Thymus (tissue), 11 donors: ENCODE measurements around the gene PKIB. TPM values are rescaled to one million over a fixed set of nuclear protein-coding genes. Genes with fewer than 3 reads are reported as not detected.
"Not testable (repeated sequence)": the region's sequence is repeated elsewhere in the genome, so short reads cannot be mapped to it uniquely, and the experiment has no call there.

Source experiments
- DNase-seq, 9 donors: peaks; one replicate each; pipeline ENCODE4 v3.0.0-alpha.2; 2013; ENCODE audit warnings: low spot score in 9 of 9, low read depth in 6 of 9, missing footprints in 1 of 9
- H3K27ac ChIP-seq, 2 donors: one replicate each; pipeline ENCODE4 v1.5.1; 2013; ENCODE audit warnings: control low read depth in 1 of 2, low read depth in 1 of 2, low read length in 1 of 2, mild to moderate bottlenecking in 1 of 2, moderate library complexity in 1 of 2
- H3K27me3 ChIP-seq, 2 donors: one replicate each; pipeline ENCODE4 v1.5.1; 2013; ENCODE audit warnings: low read length in 1 of 2; ENCODE audit not compliant: control insufficient read depth in 2 of 2, insufficient read depth in 1 of 2
- H3K36me3 ChIP-seq, 2 donors: one replicate each; pipeline ENCODE4 v1.5.1; 2013; ENCODE audit warnings: low read length in 1 of 2, mild to moderate bottlenecking in 1 of 2, moderate library complexity in 1 of 2; ENCODE audit not compliant: control insufficient read depth in 2 of 2, insufficient read depth in 2 of 2
- H3K4me1 ChIP-seq, 2 donors: one replicate each; pipeline ENCODE4 v1.5.1; 2013; ENCODE audit warnings: low read length in 2 of 2; ENCODE audit not compliant: control insufficient read depth in 2 of 2, insufficient read depth in 2 of 2
- H3K4me3 ChIP-seq, 2 donors: one replicate each; pipeline ENCODE4 v1.5.1; 2013; ENCODE audit warnings: low read length in 2 of 2, control low read depth in 1 of 2, mild to moderate bottlenecking in 1 of 2
- H3K9me3 ChIP-seq, 2 donors: one replicate each; pipeline ENCODE4 v1.5.1; 2013; ENCODE audit warnings: low read length in 1 of 2, mild to moderate bottlenecking in 1 of 2; ENCODE audit not compliant: control insufficient read depth in 2 of 2, insufficient read depth in 1 of 2
- WGBS: extraction: QIAGEN DNeasy Blood & Tissue Kit; methylation state at CpG from one replicate; pipeline ENCODE4 v1.1.7; 2013; 5-methylcytosine and 5-hydroxymethylcytosine counted together
- polyA plus RNA-seq: library from polyadenylated mRNA; stranded (reverse); fragments of 200-250 nt; gene quantifications from one replicate; pipeline ENCODE4 v1.2.3, GENCODE V29; 2013
- total RNA-seq: library from RNA; stranded (reverse); fragments of 120-200 nt; gene quantifications from one replicate; pipeline ENCODE4 v1.2.4, GENCODE V29; 2013
- donor health status: healthy.

Gene PKIB
- total and polyA plus RNA-seq, 2 donors: 7.0 to 8.0 TPM

- H3K9me3 ChIP-seq: no peaks in the 10 kb centered on the region
- H3K27me3 ChIP-seq: no peaks in the 10 kb centered on the region
- no peaks in the 10 kb centered on the region for H3K4me1 ChIP-seq
- no peak for DNase-seq
- H3K27ac ChIP-seq: no peak overlapping the region
- 88% methylated on average over 2 of the region's 2 CpGs for WGBS
- no peaks in the 10 kb centered on the region for H3K36me3 ChIP-seq
- no peak overlapping the region for H3K4me3 ChIP-seq
Observed at GRCh38 chr6:122571888-122572287, 38.3 kb upstream of the PKIB start.

DNA sequence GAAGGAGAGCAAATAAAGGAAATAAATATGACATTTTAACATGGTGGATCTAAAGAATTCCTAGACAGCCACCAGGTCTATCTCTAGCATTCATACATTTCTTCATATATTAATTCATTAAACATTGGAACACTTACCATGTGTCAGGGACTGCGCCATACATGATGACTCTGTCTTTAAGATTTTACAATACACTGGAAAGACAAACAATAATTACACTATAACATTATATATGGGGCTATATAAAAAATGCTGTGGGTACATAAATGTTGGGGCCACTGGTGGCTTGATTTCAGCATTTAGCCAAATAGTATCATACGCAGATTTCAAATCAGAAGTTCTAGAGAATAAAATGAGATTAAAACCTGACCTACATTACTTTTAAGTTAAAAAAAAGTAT lies 33.3 kb upstream of the PKIB start:
- H3K4me1 ChIP-seq: no peaks in the 10 kb centered on the region
- H3K36me3 ChIP-seq: no peaks in the 10 kb centered on the region
- no peaks in the 10 kb centered on the region for H3K27me3 ChIP-seq
- WGBS: 96% methylated on average over 2 of the region's 2 CpGs
- no peak overlapping the region for H3K27ac ChIP-seq
- no peak for DNase-seq
- H3K4me3 ChIP-seq: no peak overlapping the region
- H3K9me3 ChIP-seq: no peaks in the 10 kb centered on the region

- no peak for DNase-seq
- H3K4me1 ChIP-seq: no peaks in the 10 kb centered on the region
- no peaks in the 10 kb centered on the region for H3K27me3 ChIP-seq
- H3K4me3 ChIP-seq: no peak overlapping the region
- H3K9me3 ChIP-seq: no peaks in the 10 kb centered on the region
- H3K27ac ChIP-seq: no peak overlapping the region
- H3K36me3 ChIP-seq: no peaks in the 10 kb centered on the region
- 100% methylated on average over 1 of the region's 1 CpG for WGBS
Observed at GRCh38 chr6:122578961-122579360, 31.2 kb upstream of the PKIB start.

- Histone ChIP-seq H3K27ac (no peak overlapping the region), H3K27me3 (no peaks in the 10 kb centered on the region), H3K9me3 (no peaks in the 10 kb centered on the region), H3K36me3 (no peaks in the 10 kb centered on the region), H3K4me3 (no peak overlapping the region), H3K4me1 (no peaks in the 10 kb centered on the region)
- WGBS: 82% methylated on average over 3 of the region's 3 CpGs
- DNase-seq: no peak
Observed at GRCh38 chr6:122580737-122581136, 29.5 kb upstream of the PKIB start.

DNA sequence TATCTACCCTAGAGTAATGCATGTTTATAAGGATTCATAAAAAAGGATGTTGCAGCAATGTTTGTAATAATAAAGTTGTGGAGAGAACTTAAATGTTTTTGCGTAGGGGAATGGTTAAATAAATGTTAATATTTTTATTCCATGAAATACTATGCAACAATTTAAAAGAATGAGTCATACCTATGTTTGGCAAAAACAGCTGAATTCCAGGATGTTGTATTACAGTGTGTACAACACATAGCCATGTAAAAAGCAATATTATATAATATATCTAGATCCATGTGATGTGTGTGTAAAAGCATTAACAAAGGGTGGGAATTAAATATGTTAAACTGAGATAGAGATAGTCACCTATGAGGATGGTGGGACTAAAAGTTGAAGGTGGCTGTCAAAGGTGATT lies 21.1 kb upstream of the PKIB start:
- Histone ChIP-seq H3K9me3 (no peaks in the 10 kb centered on the region), H3K4me3 (no peak overlapping the region), H3K4me1 (no peaks in the 10 kb centered on the region), H3K27ac (no peak overlapping the region), H3K27me3 (no peaks in the 10 kb centered on the region), H3K36me3 (no peaks in the 10 kb centered on the region)
- DNase-seq: no peak
- 94% methylated on average over 1 of the region's 1 CpG for WGBS

DNA sequence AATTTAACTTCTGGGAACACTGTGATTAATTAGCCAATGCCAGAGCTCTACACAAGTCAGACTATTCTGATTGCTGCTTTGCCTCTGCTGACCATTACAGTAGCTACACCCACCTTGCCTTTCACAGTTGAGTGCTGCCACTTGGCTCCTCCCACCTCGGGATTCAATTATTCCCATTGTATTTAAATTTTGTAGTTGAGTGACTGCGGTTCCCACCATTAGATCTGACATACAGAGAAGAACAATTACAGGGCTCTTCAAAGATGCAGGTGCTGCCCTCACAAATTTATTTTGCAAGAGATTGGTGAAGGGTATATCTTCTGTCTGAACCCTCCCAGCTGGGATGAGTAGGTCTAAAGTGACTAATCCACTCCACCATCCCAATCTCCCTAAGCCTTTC lies 11.9 kb upstream of the PKIB start:
- H3K9me3 ChIP-seq, H3K4me3 ChIP-seq, H3K27ac ChIP-seq, DNase-seq, H3K27me3 ChIP-seq, H3K36me3 ChIP-seq, H3K4me1 ChIP-seq: not testable (repeated sequence)
- 84% methylated on average over 2 of the region's 2 CpGs for WGBS

- H3K4me1 ChIP-seq: no peaks in the 10 kb centered on the region
- no peaks in the 10 kb centered on the region for H3K36me3 ChIP-seq
- H3K9me3 ChIP-seq: no peaks in the 10 kb centered on the region
- H3K27ac ChIP-seq: no peak overlapping the region
- no peak overlapping the region for H3K4me3 ChIP-seq
- H3K27me3 ChIP-seq: peaks cover 6 to 7% of the 10 kb centered on the region in 2 donors
- no peak for DNase-seq
Observed at GRCh38 chr6:122604676-122605075, 5.5 kb upstream of the PKIB start.

DNA sequence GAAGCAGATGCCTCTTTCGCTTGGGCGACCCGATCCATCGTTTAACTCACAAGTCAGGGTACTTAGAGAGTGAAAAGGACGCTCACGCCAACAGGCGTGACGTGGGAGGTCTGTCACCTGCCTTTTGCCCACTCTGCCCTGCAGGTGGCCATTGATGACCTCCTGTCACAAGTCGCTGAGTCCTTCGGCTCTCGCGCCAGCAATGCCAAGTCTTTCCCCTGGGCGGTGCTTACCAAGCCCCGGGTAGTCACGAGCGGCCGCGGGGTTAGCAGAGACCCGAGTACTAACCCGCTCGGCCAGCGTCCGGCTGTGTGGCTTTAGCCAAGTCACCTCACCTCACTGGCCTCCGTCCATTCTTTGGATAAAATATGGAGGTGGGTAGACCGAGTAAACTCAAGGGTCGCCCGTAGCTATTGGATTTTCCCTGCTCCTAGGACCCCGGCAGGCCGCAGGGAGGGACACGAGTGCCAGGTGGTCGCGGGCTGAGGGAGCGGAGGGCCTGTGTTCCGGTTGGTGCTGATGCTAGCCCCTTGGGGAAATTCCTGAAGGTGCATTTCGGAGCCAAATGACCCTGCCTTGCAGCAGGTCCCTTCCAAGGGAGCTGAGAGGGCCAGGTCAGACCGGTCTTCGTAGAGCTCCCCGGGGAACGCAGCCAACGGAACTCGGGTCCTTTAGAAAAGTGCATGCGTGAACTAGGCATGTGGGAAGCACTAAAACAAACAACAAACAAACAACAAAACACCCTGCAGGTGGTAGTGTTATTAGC lies 668 bp downstream of the PKIB start:
- WGBS: 2% methylated on average over 42 of the region's 42 CpGs
- Histone ChIP-seq H3K4me1 (peaks cover 0 to 8% of the 10 kb centered on the region in 2 donors), H3K9me3 (peaks cover 0 to 2% of the 10 kb centered on the region in 2 donors), H3K4me3 (peak overlapping the region; percentile 14 to 22), H3K27ac (no peak overlapping the region), H3K36me3 (no peaks in the 10 kb centered on the region), H3K27me3 (peaks cover 12 to 34% of the 10 kb centered on the region in 2 donors)
- peak in 1 of 9 donors; percentile 6 for DNase-seq

DNA sequence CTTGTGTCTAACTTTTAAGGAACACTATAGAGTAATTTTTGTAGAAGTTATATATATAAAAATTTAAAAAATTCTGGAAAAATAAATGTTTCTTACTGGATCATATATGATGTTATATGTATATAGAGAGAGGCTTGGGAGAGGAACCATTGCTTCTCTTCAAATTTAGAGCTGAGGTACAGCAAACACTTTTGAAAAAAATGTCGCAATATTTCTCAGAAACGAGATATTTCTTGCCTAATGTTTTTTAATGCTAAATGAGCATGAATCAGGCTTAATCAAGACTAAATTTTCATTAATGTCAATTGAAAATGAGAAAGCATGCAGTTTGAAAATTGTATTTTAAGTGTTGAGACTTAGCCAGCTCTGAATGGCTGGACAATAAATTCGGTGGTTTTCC lies 2.6 kb downstream of the PKIB start:
- Histone ChIP-seq H3K27ac (no peak overlapping the region), H3K4me1 (peaks cover 0 to 8% of the 10 kb centered on the region in 2 donors), H3K36me3 (no peaks in the 10 kb centered on the region), H3K4me3 (no peak overlapping the region), H3K27me3 (peaks cover 12 to 34% of the 10 kb centered on the region in 2 donors), H3K9me3 (peaks cover 0 to 2% of the 10 kb centered on the region in 2 donors)
- no peak for DNase-seq
- WGBS: 88% methylated on average over 3 of the region's 3 CpGs
